Embryonic facial prominence (tissue), 1 donor: ENCODE measurements around the gene TGFA.

Source experiments
- DNase-seq: peaks from one replicate; pipeline ENCODE4 v3.0.0-alpha.2; 2016; ENCODE audit errors: extremely low spot score

TGFA gene

GRCh38 chr2:70553584-70554337 lies at the start of gene TGFA:
TSS of gene TGFA (minus strand) at chr2:70553826. CDS start at chr2:70553767, 59 bp downstream.
- DNase-seq: no peak

- DNase-seq: no peak
Measured at GRCh38 chr2:70603066-70603465, 49.4 kb upstream of the TGFA start.

DNA sequence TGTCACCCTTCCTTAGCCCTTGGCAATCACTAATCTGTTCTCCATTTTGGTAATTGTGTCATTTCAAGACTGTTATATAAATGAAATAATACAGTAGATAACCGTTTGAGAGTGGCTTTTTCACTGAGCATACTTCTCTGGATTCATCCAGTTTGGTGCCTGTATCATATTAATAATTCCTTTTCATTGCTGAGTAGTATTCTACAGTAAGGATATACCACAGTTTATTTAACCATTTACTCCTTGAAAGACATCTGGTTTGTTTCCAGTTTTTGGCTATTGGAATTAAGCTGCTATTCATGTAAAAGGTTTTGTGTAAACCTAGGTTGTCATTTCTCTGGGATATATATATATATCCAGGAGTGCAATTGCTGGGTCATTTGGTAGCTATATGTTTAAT lies 44.6 kb upstream of the TGFA start:
- no peak for DNase-seq

DNA sequence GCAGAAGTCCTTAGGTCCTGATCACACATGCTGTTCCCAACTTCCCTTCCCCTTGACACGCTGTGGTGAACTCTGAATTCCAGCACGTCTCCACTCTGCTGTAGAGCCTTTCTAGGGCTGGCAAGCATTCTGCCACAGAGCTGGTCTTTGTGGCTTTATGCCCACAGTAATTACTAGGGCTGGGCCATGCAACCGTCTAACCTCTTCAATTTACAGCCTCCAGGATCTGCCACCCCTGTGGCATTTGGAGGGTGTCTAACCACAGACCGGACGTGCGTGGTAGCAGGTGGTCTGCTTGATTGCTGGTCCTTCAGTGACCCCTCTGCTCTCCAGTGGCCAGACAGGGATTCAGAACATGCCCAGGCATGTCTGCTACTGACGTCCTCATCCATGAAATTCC lies 43.1 kb upstream of the TGFA start:
- DNase-seq: no peak

GRCh38 chr2:70596293-70596692 lies 42.7 kb upstream of the TGFA start:
- no peak for DNase-seq

DNA sequence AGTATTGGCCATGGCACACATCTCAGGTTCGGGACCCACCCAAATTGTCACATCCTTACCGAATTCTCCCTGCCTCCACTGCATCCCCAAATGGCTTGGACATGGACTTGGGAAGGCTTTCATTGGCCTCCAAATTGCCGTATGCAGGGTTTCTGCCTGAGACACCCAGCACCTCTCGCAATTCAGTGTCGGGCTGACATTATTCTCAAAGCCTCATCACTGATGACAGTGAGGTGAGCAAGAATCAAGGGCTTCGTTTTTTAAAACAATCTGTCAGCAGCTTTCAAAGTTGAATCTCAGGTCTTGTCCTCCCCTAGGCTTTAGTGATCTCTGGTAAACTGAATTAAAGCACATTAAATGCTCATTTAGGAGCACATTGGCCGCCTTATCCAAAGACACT lies 29.5 kb upstream of the TGFA start:
- DNase-seq: no peak

DNA sequence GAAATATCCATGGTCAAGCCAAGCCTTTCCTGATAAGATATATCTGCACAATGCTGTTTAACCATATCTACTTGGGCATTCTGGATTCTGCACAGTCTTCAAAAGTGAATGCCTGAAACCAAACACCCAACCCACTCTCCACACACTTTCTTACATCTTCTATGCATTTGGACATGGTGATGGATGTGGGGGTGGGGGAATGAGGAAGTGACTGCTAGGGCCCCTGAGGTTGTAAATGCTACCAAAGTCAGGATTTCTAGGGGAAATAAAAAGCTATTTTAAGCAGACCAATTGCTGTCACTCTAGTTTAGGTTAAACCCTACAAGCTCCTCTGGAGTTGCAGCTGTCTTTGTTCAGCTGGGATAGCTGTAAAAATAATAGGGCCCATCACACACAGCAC lies 26.7 kb upstream of the TGFA start:
- DNase-seq: no peak

DNA sequence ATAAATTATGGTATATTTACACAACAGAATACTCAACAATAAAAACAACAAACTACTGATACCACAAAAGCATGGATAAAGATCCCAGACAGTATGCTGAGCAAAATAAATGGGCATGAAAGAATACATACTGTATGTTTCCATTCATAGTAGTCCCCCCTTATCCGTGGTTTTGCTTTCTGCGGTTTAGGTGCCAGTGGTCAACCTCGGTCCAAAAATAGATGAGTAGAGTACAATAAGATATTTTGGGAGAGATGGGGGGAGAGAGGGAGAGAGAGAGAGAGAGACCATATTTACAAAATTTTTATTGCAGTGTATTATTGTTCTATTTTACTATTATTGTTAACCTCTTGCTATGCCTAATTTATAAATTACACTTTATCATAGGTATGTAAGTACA lies 21.0 kb upstream of the TGFA start:
- DNase-seq: no peak

- no peak for DNase-seq
Measured at GRCh38 chr2:70574109-70574508, 20.5 kb upstream of the TGFA start.

- no peak for DNase-seq
Measured at GRCh38 chr2:70570041-70570661, 16.5 kb upstream of the TGFA start.

- no peak for DNase-seq
Measured at GRCh38 chr2:70569559-70569958, 15.9 kb upstream of the TGFA start.

GRCh38 chr2:70566906-70567305 lies 13.3 kb upstream of the TGFA start:
- DNase-seq: no peak

- no peak for DNase-seq
Measured at GRCh38 chr2:70566464-70566863, 12.8 kb upstream of the TGFA start.

DNA sequence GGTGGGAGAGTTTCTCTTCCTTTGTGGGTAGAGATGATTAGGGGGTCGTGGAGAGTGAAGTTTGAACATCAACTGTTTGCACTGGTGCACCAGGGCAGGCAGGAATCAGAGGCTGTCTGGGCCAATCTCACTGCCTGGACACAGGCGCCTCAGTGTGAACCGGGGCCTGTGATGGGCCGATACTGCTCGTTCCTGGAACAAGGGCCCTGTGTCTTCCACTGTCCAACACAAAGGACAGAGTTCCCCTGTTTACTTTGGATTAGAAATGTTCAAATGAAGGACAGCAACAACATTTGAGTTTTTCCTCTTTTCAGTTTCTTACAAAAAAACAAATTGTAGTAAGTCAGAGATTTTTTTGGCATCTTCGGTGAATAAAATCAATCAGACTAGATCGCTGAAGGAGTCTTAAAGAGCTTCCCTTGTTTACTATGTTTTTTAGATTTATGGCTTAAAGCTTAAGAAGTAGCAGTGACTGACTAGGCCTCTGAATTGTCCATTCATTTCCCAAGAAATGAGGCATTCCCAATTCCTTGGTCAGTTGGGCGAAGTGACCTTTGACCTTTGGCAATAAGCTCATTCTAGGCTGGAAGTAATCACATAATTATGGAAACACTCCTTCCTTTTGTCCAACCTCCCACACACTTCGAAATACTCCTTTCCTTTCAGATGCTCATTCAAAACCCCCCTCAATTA lies 11.6 kb upstream of the TGFA start:
- no peak for DNase-seq

DNA sequence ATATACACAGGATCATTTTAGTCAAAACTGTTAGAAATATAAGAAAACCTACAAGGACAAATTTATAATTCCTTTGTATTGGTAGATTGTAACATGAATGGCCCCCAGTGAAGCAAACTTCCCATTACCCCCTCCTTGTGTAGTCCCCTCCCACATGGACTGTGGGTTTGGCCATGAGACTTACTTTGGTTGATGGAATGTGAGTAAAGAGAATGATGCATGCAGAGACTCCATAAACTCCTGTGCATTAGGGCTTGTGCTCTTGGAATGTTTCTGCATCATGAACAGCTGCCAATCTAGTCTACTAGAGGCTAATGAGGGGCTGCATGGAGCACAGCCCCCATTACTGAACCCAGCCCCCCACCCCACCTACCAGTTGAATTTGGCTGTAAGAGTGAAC lies 8.3 kb upstream of the TGFA start:
- no peak for DNase-seq

DNA sequence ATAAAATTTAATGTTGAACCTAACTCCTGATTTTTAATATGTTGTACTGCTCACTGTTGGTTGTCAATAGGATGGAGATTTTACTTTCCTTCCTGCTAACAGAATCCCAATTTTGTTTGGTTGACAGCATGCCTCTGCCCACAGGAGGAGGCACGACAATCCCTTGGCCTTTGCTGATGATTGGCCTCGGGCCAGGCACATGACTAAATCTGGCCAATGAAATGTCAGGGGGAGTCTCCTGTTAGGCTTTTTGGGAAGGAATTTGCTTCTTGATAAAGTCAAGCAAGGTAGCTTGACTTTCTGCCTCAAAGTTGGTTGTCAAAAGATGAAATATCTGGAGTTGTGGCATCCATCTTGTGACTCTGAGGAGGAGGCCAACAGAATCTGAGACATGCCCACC lies 6.8 kb upstream of the TGFA start:
- no peak for DNase-seq

DNA sequence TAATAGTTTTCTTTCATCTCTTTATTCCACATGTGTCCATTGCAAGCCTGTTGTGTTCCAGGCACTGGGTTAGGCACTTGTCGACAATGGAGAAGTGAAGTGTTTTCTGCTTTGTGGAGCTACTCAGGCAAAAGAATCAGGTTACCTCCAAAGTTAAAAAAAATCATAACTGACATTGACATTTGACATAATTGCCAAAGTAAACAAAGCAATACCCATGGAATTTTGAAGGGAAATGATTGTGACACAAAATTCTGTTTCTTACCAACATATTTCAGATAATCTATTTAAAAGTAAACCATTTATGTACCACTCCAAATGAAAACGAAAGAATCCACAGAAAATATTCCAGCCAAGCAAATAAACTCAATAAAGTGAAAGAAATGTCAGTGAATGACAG lies 6.4 kb upstream of the TGFA start:
- DNase-seq: no peak

DNA sequence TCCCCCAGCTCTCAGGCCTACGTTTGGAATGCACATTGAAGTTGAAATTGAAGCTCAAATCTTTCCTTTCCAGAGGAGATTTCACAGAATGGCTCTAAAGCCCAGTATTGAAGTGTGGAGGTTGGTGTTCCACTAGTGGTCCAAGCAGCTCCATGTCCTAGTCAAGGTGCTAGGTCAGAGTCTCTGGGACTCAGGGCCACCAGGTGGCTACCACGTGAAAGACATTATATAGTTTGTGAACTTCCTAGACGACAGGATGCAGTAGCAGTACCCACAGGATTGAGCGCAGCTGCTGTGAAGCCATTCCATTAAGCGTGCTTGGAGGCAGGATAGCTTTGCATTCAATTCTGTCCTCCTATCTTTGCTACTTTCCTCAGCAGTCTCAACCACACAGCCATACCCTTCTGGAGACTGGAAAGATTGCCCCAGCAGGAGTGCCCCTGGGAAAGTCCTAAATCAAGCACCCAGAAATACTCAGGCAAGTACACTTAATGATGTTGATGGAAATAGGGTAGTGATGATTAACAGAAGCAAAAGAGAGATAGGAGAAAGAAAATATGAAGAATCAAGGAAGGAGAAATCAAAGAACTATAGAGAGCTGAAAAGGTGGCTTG lies 4.7 kb upstream of the TGFA start:
- no peak for DNase-seq

DNA sequence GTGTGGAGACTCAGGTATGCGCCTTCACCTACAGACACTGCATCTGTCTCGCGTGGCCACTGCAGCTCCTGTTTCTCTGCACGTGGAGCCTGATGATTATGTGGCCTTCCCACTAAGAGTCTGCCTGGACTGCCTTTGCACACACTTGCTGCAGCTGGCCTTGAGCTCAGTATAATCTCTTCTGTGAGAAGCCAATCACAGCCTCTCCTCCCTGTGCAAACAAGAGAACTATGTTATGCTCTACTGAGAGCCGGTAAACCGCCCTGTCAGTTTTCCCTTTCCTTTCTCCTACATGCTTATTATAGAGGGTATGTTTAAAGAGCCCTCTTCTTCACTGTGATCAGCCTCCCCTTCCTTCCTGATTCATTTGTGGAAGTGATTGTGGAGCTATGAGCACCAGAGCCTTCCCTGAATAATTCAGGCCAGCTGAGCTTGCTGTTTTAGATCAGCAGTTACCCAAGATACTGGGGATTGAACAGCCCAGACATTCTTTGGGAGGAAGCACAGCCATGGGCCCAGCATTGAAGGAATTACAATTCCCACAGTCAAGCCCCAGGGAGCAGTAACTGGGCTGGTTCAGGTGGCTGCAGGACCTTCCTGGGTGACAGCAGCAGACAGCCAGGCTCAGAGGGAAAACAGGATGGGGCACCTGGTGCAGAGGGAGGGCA lies 3.7 kb upstream of the TGFA start:
- DNase-seq: no peak

DNA sequence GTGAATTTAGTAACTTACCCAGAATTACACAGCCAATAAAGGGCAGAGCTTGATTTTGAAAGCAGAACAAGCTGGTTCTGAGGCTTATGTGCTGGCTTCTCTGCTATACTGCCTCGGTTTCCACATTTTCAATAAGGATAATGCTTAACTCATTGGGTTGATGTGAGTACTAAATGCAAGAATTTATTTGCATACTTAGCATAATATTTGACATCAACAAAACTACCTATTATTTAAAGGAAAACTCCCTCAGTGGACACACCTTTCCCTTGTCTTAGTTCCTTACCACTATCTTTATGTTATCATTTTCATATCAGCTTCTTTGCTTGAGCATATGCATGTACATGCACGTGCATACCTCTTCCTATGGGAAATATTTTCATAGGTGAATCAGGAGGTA lies 3.0 kb upstream of the TGFA start:
- no peak for DNase-seq

GRCh38 chr2:70554338-70554892 lies 789 bp upstream of the TGFA start:
- DNase-seq: no peak

DNA sequence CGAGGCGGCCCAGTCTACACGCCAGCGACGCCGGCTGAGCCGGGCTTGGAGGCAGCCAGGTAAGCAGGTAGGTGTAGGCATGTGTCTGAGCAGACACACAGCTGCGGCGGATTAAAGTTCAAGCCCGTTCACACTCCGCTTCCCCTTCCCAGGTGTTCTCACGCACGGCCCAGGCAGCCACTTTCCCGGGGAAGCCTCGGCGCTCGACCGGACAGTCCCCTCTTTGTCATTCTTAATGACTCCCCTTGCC lies 367 bp downstream of the TGFA start:
- no peak for DNase-seq
